Stimulated activated memory B cell treated with anti-CD40 and anti-IgM and Interleukin-4, amounts not matched to agents 10 μg/mL and 1 μg/mL and 100 μg/mL, for 72 hours (primary cell): ENCODE results near the gene NSD1.
"Not testable (repeated sequence)": the region's sequence is repeated elsewhere in the genome, so short reads cannot be mapped to it uniquely, and the experiment has no call there.

Experiments
- ATAC-seq: fragments of 150-1000 bp; cut with Tn5 transposase; 2 replicates; pipeline ENCODE4 v1.10.0; 2021
- H3K27ac Mint-ChIP-seq: one replicate; pipeline ENCODE4 v1.8.0; 2022; ENCODE audit warnings: mild to moderate bottlenecking, mixed read lengths
- H3K27me3 Mint-ChIP-seq: one replicate; pipeline ENCODE4 v1.8.0; 2022; ENCODE audit warnings: mixed read lengths
- H3K36me3 Mint-ChIP-seq: one replicate; pipeline ENCODE4 v1.8.0; 2022; ENCODE audit warnings: mixed read lengths
- H3K4me1 Mint-ChIP-seq: one replicate; pipeline ENCODE4 v1.8.0; 2022; ENCODE audit warnings: mixed read lengths
- H3K4me3 Mint-ChIP-seq: one replicate; pipeline ENCODE4 v1.8.0; 2022; ENCODE audit warnings: mild to moderate bottlenecking, moderate library complexity, mixed read lengths
- H3K9me3 Mint-ChIP-seq: one replicate; pipeline ENCODE4 v1.8.0; 2022; ENCODE audit warnings: mixed read lengths

NSD1 gene

DNA sequence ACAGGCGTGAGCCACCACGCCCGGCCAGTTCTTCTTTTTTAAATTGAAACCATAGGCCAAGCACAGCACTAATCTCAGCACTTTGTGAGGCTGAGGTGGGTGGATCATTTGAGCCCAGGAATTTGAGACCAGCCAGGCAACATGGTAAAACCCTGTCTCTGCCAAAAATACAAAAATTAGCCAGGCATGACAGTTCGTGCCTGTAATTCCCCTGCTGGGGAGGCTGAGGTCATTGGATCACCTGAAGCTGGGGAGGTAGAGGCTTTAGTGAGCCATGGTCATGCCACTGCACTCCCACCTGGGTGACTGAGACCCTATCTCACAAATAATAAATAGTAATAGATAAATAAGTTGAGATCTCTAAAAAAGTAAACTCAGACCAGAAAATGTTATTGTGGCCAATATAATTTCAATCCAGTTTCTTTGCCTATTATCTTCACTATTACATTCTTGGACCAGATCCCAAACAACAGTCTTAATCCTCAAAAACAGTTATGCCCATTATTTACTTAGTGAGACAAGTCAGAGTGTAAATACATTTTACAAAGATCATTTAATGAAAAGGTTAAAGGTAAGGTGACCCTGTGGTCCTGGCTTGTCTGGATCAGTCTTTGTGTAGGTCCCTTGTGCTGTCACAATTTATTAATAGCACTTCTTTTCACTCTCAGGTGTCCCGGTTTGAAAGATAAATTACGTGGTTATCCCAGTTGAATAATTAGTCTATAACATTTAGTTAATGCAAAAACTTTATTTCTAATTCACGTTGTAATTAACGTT lies 116.4 kb downstream of the NSD1 start:
- no peak overlapping the region for H3K4me3 Mint-ChIP-seq
- peak overlapping the region; percentile 15 for H3K27ac Mint-ChIP-seq
- H3K36me3 Mint-ChIP-seq, result peaks cover 38% of the 10 kb centered on the region
- no peaks in the 10 kb centered on the region for H3K27me3 Mint-ChIP-seq
- H3K4me1 Mint-ChIP-seq, result no peaks in the 10 kb centered on the region
- ATAC-seq, result no peak
- H3K9me3 Mint-ChIP-seq, result no peaks in the 10 kb centered on the region

DNA sequence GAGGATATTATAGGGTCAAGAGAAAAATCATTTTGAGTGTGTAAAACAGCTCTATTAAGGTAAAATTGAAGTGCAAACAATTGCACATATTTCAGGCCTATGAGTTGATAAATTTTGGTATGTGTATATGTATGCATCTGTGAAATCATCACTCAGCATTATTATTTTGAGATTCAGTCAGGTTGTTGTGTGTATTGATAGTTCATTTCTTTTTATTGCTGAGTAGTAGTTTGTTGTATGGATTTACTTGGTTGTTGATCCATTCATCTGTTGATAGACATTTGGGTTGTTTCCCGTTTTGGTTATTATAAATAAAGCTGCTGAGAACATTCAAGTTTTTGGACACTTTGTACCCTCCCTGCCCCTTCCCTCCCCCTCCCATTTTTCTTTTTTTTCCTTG lies 119.7 kb downstream of the NSD1 start:
- Mint-ChIP-seq H3K4me1 (no peaks in the 10 kb centered on the region), H3K9me3 (no peaks in the 10 kb centered on the region), H3K36me3 (peaks cover 31% of the 10 kb centered on the region), H3K4me3 (no peak overlapping the region), H3K27ac (no peak overlapping the region), H3K27me3 (no peaks in the 10 kb centered on the region)
- no peak for ATAC-seq

DNA sequence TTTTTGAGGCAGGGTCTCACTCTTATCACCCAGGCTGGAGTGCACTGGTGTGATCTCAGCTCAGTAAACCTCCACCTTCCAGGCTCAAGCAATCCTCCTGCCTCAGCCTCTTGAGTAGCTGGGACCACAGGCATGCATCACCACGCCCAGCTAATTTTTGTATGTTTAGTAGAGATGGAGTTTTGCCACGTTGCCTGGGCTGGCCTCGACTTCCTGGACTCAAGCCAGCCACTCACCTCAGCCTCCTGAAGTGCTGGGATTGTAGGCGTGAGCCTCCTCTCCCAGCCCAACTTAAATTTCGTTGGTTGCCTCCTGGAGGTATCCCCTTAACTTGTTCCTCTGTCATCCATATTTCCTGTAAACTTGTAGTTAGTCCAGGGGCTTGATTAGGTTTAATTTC lies 122.7 kb downstream of the NSD1 start:
- H3K36me3 Mint-ChIP-seq, result peaks cover 52% of the 10 kb centered on the region
- H3K27ac Mint-ChIP-seq, result no peak overlapping the region
- no peaks in the 10 kb centered on the region for H3K4me1 Mint-ChIP-seq
- H3K9me3 Mint-ChIP-seq, result no peaks in the 10 kb centered on the region
- no peak overlapping the region for H3K4me3 Mint-ChIP-seq
- ATAC-seq, result no peak
- H3K27me3 Mint-ChIP-seq, result no peaks in the 10 kb centered on the region

DNA sequence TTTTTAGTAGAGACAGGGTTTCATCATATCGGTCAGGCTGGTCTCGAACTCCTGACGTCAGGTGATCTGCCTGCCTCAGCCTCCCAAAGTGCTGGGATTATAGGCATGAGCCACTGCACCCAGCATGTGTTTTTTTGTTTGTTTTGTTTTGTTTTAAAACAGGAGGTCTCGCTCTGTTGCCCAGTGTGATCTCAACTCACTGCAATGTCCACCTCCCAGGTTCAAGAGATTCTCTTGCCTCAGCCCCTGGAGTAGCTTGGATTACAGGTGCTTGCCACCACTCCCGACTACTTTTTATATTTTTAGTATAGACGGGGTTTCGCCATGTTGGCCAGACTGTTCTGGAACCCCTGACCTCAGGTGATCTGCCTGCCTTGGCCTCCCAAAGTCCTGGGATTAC lies 125.1 kb downstream of the NSD1 start:
- H3K27ac Mint-ChIP-seq, ATAC-seq, H3K9me3 Mint-ChIP-seq, H3K4me3 Mint-ChIP-seq, H3K4me1 Mint-ChIP-seq, H3K27me3 Mint-ChIP-seq: not testable (repeated sequence)
- peaks cover 47% of the 10 kb centered on the region for H3K36me3 Mint-ChIP-seq

DNA sequence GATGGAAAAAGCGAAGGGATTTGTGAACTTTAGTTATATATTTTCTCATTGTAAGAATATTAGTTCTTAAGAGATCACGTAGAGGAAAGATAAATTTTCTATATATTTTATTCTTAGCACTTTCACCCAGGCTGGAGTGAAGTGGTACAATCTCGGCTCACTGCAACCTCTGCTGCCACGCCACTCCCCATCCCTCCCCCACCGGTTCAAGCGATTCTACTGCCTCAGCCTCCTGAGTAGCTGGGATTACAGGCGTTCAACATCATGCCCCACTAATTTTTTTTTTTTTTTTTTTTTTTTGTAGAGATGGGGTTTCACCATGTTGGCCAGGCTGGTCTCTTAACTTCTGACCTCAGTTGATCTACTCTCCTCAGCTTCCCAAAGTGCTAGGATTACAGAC lies 127.4 kb downstream of the NSD1 start:
- no peak overlapping the region for H3K27ac Mint-ChIP-seq
- no peak overlapping the region for H3K4me3 Mint-ChIP-seq
- no peak for ATAC-seq
- H3K9me3 Mint-ChIP-seq, result no peaks in the 10 kb centered on the region
- no peaks in the 10 kb centered on the region for H3K4me1 Mint-ChIP-seq
- H3K27me3 Mint-ChIP-seq, result no peaks in the 10 kb centered on the region
- peaks cover 54% of the 10 kb centered on the region for H3K36me3 Mint-ChIP-seq

DNA sequence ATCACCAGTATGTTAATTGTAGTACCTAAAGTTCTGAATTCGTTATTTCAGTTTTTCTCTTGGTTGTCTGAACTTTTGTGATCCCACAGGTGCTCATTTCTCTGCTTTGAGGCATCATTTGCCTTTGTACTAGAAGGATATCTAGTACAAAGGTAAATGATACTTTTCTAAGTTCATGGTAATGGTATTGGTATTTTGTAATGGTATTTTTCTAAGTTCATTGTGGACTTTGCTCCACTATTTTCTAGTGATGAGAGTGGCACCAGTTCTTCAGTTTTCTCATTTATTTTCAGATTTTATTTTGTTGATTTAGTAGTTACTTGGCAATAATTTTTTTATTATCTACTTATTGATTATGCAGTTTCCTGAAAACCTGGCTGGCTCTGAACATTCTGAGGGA lies 127.9 kb downstream of the NSD1 start:
- ATAC-seq, result no peak
- no peaks in the 10 kb centered on the region for H3K4me1 Mint-ChIP-seq
- no peaks in the 10 kb centered on the region for H3K27me3 Mint-ChIP-seq
- H3K9me3 Mint-ChIP-seq, result no peaks in the 10 kb centered on the region
- no peak overlapping the region for H3K27ac Mint-ChIP-seq
- H3K36me3 Mint-ChIP-seq, result peaks cover 58% of the 10 kb centered on the region
- no peak overlapping the region for H3K4me3 Mint-ChIP-seq

DNA sequence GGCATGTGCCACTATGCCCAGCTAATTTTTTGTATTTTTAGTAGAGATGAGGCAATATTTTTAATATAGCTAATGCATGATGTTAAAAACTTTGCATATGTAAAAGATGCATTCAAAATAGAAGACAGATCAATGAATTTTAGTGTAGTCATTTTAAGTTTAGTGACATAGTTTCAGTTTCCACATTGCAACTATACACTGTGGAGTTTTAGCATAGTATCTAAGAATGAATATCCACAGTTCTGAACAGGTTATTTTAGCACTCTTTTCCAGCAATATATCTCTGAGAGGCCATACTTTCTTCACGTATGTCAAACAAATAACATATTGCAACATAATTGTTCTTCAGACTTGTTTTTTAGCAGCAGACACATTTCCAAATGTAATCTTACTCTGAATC lies 130.6 kb downstream of the NSD1 start:
- Mint-ChIP-seq H3K27me3 (no peaks in the 10 kb centered on the region), H3K9me3 (no peaks in the 10 kb centered on the region), H3K4me1 (no peaks in the 10 kb centered on the region), H3K27ac (no peak overlapping the region), H3K4me3 (no peak overlapping the region), H3K36me3 (peaks cover 62% of the 10 kb centered on the region)
- ATAC-seq, result no peak

DNA sequence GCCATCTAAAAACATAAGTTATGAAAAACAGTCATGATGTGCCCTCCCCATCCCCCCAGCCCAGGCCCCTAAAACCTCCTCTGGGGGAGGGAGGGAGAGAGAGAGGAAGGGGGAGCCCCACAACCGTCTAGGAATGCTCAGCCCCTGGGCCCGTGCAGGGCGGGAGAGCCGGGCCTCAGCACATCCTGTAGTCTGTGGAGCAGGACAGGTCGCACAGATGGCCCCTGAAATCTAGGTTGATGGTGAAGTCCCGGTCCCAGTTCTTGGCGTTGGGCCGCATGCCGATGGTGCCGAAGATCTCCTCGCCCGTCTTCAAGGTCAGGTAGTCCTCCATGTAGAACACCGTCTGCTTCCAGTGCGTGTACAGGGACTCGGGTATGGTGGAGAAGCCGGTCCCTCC lies 131.8 kb downstream of the NSD1 start:
- H3K36me3 Mint-ChIP-seq, result peaks cover 64% of the 10 kb centered on the region
- no peak overlapping the region for H3K27ac Mint-ChIP-seq
- no peaks in the 10 kb centered on the region for H3K9me3 Mint-ChIP-seq
- H3K4me1 Mint-ChIP-seq, result no peaks in the 10 kb centered on the region
- H3K4me3 Mint-ChIP-seq, result no peak overlapping the region
- H3K27me3 Mint-ChIP-seq, result no peaks in the 10 kb centered on the region
- ATAC-seq, result no peak

DNA sequence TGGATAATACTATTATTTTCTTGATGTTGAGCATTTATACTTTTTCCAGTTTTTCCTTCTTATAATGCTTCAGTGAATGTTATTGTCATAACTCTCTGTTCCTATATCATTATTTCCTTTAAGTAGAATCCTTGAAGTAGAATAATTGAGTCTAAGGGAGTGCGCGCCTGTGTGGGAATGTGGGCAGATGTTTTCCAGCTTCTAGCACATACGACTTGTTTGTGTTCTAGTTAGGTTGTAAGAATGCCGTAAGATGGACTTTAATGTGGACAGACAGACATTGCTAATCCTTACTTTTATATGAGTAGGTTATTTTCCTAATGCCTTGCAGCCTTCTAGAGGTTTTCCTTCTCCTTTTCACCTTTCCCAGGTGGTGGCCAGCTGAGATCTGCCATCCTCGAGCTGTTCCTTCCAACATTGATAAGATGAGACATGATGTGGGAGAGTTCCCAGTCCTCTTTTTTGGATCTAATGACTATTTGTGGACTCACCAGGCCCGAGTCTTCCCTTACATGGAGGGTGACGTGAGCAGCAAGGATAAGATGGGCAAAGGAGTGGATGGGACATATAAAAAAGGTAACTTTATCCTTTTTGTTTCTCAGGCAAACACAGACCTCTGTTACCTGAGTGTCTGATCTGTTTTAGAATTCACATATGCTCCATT lies 135.8 kb downstream of the NSD1 start:
- no peaks in the 10 kb centered on the region for H3K4me1 Mint-ChIP-seq
- peaks cover 77% of the 10 kb centered on the region for H3K36me3 Mint-ChIP-seq
- no peaks in the 10 kb centered on the region for H3K9me3 Mint-ChIP-seq
- no peak overlapping the region for H3K4me3 Mint-ChIP-seq
- no peak for ATAC-seq
- H3K27me3 Mint-ChIP-seq, result no peaks in the 10 kb centered on the region
- H3K27ac Mint-ChIP-seq, result no peak overlapping the region

DNA sequence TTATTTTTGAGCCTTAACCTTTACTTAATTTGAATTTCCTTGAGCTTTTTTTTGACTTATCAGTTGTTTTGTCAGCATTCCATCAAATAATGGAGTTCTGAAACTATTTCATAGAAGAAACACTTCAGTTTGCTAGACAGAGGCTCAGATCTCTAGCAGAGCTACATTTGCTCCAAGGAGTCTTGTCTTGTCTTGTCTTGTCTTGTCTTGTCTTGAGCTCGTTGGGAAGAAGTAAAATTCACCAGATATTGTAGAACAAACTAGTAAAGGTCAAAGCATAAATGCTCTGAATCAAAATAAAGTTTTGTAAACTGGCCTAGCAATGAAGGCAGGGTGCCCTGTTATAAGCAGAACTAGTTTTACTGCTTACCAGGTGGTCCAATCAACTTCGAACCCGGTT lies 136.4 kb downstream of the NSD1 start:
- H3K9me3 Mint-ChIP-seq, result no peaks in the 10 kb centered on the region
- no peak overlapping the region for H3K4me3 Mint-ChIP-seq
- no peaks in the 10 kb centered on the region for H3K4me1 Mint-ChIP-seq
- no peak overlapping the region for H3K27ac Mint-ChIP-seq
- H3K27me3 Mint-ChIP-seq, result no peaks in the 10 kb centered on the region
- peaks cover 78% of the 10 kb centered on the region for H3K36me3 Mint-ChIP-seq
- no peak for ATAC-seq

DNA sequence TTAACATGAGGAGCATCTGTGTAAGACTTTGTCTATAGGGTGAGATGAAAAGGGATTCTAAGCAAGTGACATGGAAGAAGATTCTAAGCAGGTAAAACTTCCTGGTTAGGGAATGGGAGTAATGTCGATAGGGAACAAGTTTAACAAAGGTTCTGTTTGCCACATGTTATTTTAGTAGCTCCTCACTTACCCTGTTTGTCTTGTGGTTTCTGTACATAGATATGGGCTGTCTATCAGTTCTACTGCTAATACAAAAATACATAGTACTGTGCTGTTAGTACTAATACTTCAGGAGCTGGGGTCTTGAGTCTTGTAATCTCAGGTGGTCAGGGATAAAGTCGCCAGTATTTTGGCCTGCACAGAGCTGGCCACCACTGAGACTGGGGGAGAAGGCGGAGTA lies 137.1 kb downstream of the NSD1 start:
- no peak overlapping the region for H3K4me3 Mint-ChIP-seq
- no peak for ATAC-seq
- H3K4me1 Mint-ChIP-seq, result no peaks in the 10 kb centered on the region
- H3K36me3 Mint-ChIP-seq, result peaks cover 78% of the 10 kb centered on the region
- no peaks in the 10 kb centered on the region for H3K27me3 Mint-ChIP-seq
- no peak overlapping the region for H3K27ac Mint-ChIP-seq
- no peaks in the 10 kb centered on the region for H3K9me3 Mint-ChIP-seq

DNA sequence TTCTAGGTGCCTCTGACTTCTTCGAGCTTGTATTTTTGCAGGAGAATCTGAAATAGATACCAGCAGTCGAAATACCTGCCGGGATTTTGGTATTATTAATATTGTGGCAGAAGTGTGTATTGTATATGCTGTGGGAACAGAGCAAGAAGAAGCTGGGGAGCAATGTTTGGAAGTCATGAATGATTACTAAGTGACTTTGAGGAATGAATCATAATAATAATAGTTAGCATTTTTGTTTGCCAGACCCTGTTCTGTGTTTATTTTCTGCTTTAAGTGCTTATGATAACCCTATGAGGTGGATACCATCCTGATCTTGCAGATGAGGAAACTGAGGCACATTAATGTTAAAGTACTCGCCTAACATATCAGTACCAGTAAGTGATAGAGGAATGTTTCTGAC lies 137.5 kb downstream of the NSD1 start:
- Mint-ChIP-seq H3K4me1 (no peaks in the 10 kb centered on the region), H3K4me3 (no peak overlapping the region), H3K36me3 (peaks cover 78% of the 10 kb centered on the region), H3K27me3 (no peaks in the 10 kb centered on the region), H3K27ac (no peak overlapping the region), H3K9me3 (no peaks in the 10 kb centered on the region)
- no peak for ATAC-seq

DNA sequence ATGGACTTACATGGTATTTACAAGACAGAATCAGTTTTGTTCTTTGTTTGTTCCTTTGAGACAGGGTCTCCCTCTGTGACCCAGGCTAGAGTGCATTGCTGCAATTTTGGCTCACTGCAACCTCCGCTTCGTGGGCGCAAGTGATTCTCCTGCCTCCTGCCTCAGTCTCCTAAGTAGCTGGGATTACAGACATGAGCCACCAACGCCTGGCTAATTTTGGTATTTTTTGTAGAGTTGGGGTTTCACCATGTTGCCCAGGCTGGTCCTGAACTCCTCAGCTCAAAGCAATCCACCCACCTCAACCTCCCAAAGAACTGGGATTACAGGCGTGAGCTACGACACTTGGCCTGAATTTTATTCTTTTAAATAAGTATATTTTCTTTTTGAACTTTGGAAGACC lies 142.3 kb downstream of the NSD1 start:
- Mint-ChIP-seq H3K4me3 (no peak overlapping the region), H3K27ac (no peak overlapping the region), H3K27me3 (no peaks in the 10 kb centered on the region), H3K36me3 (peaks cover 66% of the 10 kb centered on the region), H3K4me1 (peaks cover 9% of the 10 kb centered on the region), H3K9me3 (no peaks in the 10 kb centered on the region)
- ATAC-seq, result no peak

DNA sequence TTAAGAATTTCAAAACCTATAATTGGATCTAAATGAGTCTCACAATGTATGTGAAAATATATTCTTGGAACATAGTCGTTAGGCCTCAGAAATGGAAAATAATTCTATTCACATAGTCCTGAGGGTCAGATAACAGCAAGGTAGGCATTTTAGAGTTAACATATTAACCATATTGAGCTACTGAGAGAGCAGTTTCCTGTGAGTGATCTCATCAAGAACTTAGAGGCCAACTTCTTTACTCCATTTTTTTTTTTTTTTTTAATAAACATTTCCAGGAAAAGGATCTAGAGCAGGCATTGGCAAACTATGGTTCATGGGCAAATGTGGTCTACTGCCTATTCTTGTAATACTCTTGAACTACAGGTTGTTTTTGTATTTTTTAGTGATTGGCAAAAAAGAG lies 143.3 kb downstream of the NSD1 start:
- H3K27ac Mint-ChIP-seq, result peak overlapping the region; percentile 37
- H3K36me3 Mint-ChIP-seq, result peaks cover 64% of the 10 kb centered on the region
- no peak for ATAC-seq
- H3K27me3 Mint-ChIP-seq, result no peaks in the 10 kb centered on the region
- no peak overlapping the region for H3K4me3 Mint-ChIP-seq
- H3K9me3 Mint-ChIP-seq, result no peaks in the 10 kb centered on the region
- H3K4me1 Mint-ChIP-seq, result peaks cover 9% of the 10 kb centered on the region

DNA sequence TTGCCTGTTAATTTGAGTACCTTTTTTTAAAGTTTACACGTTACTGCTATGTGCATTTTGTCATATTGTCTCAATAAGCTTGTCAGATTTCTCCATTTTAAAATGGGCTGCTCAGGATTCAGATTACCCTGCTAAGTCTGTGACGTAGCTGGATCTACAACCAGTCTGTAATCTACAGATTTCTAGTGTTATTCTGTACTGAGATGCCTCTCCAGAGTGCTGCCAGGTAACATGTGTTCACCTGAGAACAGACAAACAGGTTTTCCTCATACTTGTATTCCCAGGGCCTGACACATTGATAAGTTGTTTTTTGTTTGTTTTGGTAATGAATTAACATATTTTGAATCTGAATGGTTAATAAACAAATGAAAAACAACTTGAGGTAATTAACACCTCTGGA lies 154.6 kb downstream of the NSD1 start:
- H3K27ac Mint-ChIP-seq, result no peak overlapping the region
- ATAC-seq, result no peak
- no peaks in the 10 kb centered on the region for H3K27me3 Mint-ChIP-seq
- no peak overlapping the region for H3K4me3 Mint-ChIP-seq
- H3K4me1 Mint-ChIP-seq, result peaks cover 18% of the 10 kb centered on the region
- H3K36me3 Mint-ChIP-seq, result peaks cover 69% of the 10 kb centered on the region
- no peaks in the 10 kb centered on the region for H3K9me3 Mint-ChIP-seq

DNA sequence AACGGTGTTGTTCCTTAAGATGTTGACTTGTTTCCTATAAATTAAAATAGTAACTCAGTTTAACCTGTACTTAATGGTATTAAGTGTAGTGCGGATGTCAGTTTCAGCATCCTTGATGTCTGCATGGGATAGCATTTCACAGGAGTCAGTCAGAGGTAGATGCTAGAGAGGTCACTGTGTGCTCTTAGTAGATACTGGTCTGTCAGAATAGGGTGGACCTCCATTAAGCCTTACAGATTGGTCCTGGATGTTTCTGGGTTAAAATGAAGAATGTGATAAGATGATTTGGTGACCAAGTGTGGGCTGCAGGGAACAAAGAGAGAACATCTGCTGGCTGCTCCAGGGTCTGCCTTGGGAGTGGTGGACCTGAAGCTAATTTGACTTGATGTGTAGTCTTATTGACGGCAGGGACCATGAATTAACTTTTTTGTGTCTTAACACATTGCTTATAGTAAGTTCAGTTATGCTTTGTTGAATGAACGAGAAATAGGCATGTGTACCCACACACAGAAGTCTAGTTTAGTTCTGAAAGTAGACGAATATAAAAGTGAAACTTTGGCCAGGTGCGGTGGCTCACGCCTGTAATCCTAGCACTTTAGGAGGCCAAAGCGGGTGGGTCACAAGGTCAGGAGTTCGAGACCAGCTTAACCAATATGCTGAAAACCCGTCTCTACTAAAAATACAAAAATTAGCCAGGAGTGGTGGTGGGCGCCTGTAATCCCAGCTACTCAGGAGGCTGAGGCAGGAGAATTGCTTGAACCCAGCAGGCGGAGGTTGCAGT lies 157.4 kb downstream of the NSD1 start:
- peak; percentile 77 for ATAC-seq
- H3K27ac Mint-ChIP-seq, result peak overlapping the region; percentile 74
- H3K4me1 Mint-ChIP-seq, result peaks cover 32% of the 10 kb centered on the region
- no peaks in the 10 kb centered on the region for H3K9me3 Mint-ChIP-seq
- peaks cover 76% of the 10 kb centered on the region for H3K36me3 Mint-ChIP-seq
- H3K4me3 Mint-ChIP-seq, result no peak overlapping the region
- no peaks in the 10 kb centered on the region for H3K27me3 Mint-ChIP-seq
